H9 (cell line): ENCODE data around the gene ASTN2. TPM values are rescaled to one million over a fixed set of nuclear protein-coding genes. Genes with fewer than 3 reads are reported as not detected.

ENCODE experiments used
- DNase-seq: peaks from one replicate; pipeline ENCODE4 v3.0.0-alpha.2; 2017
- H2AFZ ChIP-seq: one replicate; pipeline ENCODE4 v1.6.1; 2013; ENCODE audit warnings: mild to moderate bottlenecking, low read length, control low read depth, moderate library complexity
- H2AK5ac ChIP-seq: 2 replicates; pipeline ENCODE4 v1.6.1; 2013; ENCODE audit warnings: low read length, control low read depth, mixed read lengths; ENCODE audit not compliant: insufficient read length
- H2BK120ac ChIP-seq: one replicate; pipeline ENCODE4 v1.6.1; 2013; ENCODE audit warnings: low read depth, mild to moderate bottlenecking, low read length, control low read depth, inconsistent platforms; ENCODE audit not compliant: poor library complexity, severe bottlenecking
- H2BK12ac ChIP-seq: 2 replicates; pipeline ENCODE4 v1.6.1; 2013; ENCODE audit warnings: low read length, control low read depth, mixed read lengths, low read depth; ENCODE audit not compliant: insufficient read length
- H2BK15ac ChIP-seq: 2 replicates; pipeline ENCODE4 v1.6.1; 2013; ENCODE audit warnings: low read depth, low read length, control low read depth
- H2BK20ac ChIP-seq: one replicate; pipeline ENCODE4 v1.6.1; 2013; ENCODE audit warnings: low read depth, mild to moderate bottlenecking, low read length, control low read depth, inconsistent platforms; ENCODE audit not compliant: poor library complexity, severe bottlenecking
- H2BK5ac ChIP-seq: 2 replicates; pipeline ENCODE4 v1.6.1; 2013; ENCODE audit warnings: low read length, control low read depth, mixed read lengths; ENCODE audit not compliant: insufficient read length
- H3K14ac ChIP-seq: 2 replicates; pipeline ENCODE4 v1.6.1; 2013; ENCODE audit warnings: low read length, control low read depth; ENCODE audit not compliant: insufficient read depth
- H3K18ac ChIP-seq: 2 replicates; pipeline ENCODE4 v1.6.1; 2013; ENCODE audit warnings: low read depth, mild to moderate bottlenecking, mixed read lengths, low read length, control low read depth; ENCODE audit not compliant: insufficient read length
- H3K23ac ChIP-seq: 2 replicates; pipeline ENCODE4 v1.6.1; 2013; ENCODE audit warnings: low read length, control low read depth, mixed read lengths, low read depth; ENCODE audit not compliant: insufficient read length
- H3K23me2 ChIP-seq: 2 replicates; pipeline ENCODE4 v1.6.1; 2013; ENCODE audit warnings: low read depth, mild to moderate bottlenecking, mixed read lengths, low read length, control low read depth; ENCODE audit not compliant: insufficient read length, poor library complexity, severe bottlenecking
- H3K27ac ChIP-seq: 2 replicates; pipeline ENCODE4 v1.5.1; 2013; ENCODE audit warnings: low read length, control low read depth, mixed read lengths, low read depth; ENCODE audit not compliant: insufficient read length
- H3K27me3 ChIP-seq: 2 replicates; pipeline ENCODE4 v1.6.1; 2013; ENCODE audit warnings: low read length, control low read depth, inconsistent platforms; ENCODE audit not compliant: insufficient read depth
- H3K4ac ChIP-seq: 2 replicates; pipeline ENCODE4 v1.6.1; 2013; ENCODE audit warnings: low read depth, mild to moderate bottlenecking, control low read depth, inconsistent platforms, low read length, moderate library complexity
- H3K4me1 ChIP-seq: 2 replicates; pipeline ENCODE4 v1.6.1; 2013; ENCODE audit warnings: low read length, control low read depth, inconsistent platforms; ENCODE audit not compliant: insufficient read depth
- H3K4me2 ChIP-seq: 2 replicates; pipeline ENCODE4 v1.6.1; 2013; ENCODE audit warnings: low read length, control low read depth, mixed read lengths; ENCODE audit not compliant: insufficient read length, insufficient read depth
- H3K56ac ChIP-seq: 2 replicates; pipeline ENCODE4 v1.6.1; 2013; ENCODE audit warnings: low read depth, mild to moderate bottlenecking, mixed read lengths, low read length, control low read depth; ENCODE audit not compliant: insufficient read length
- H3K79me1 ChIP-seq: 2 replicates; pipeline ENCODE4 v1.6.1; 2013; ENCODE audit warnings: low read depth, mild to moderate bottlenecking, moderate library complexity, low read length, control low read depth, inconsistent platforms; ENCODE audit not compliant: insufficient read depth, poor library complexity, severe bottlenecking
- H3K79me2 ChIP-seq: 2 replicates; pipeline ENCODE4 v1.6.1; 2013; ENCODE audit warnings: low read length, control low read depth, inconsistent platforms; ENCODE audit not compliant: insufficient read depth
- H3K9ac ChIP-seq: 2 replicates; pipeline ENCODE4 v1.6.1; 2013; ENCODE audit warnings: low read length, control low read depth, mixed read lengths; ENCODE audit not compliant: insufficient read length; ENCODE audit errors: extremely low read depth
- H3K9me3 ChIP-seq: one replicate; pipeline ENCODE4 v1.6.1; 2013; ENCODE audit warnings: low read depth, low read length, inconsistent platforms; ENCODE audit not compliant: control insufficient read depth
- H3T11ph ChIP-seq: one replicate; pipeline ENCODE4 v1.6.1; 2013; ENCODE audit warnings: mild to moderate bottlenecking, low read length, control low read depth, inconsistent platforms
- H4K20me1 ChIP-seq: one replicate; pipeline ENCODE4 v1.6.1; 2013; ENCODE audit not compliant: control insufficient read depth, insufficient read length, insufficient read depth
- H4K5ac ChIP-seq: 2 replicates; pipeline ENCODE4 v1.6.1; 2013; ENCODE audit warnings: low read depth, mild to moderate bottlenecking, mixed read lengths, low read length, control low read depth; ENCODE audit not compliant: insufficient read length
- H4K8ac ChIP-seq: replicated peaks from 2 replicates; pipeline ENCODE4 v1.6.1; 2013; ENCODE audit warnings: low read length, control low read depth, mixed read lengths, low read depth; ENCODE audit not compliant: insufficient read length
- H4K91ac ChIP-seq: 2 replicates; pipeline ENCODE4 v1.6.1; 2013; ENCODE audit warnings: low read depth, mild to moderate bottlenecking, moderate library complexity, mixed read lengths, low read length, control low read depth; ENCODE audit not compliant: insufficient read length
- H3K27ac Mint-ChIP-seq, 3 experiments: 2 replicates in 2 of 3; 3 replicates in 1 of 3; pipeline ENCODE4 v1.8.0; 2020 to 2021; ENCODE audit warnings: mixed read lengths in 3 of 3, mild to moderate bottlenecking in 1 of 3, moderate library complexity in 1 of 3
- H3K27me3 Mint-ChIP-seq: 2 replicates; pipeline ENCODE4 v1.8.0; 2021; ENCODE audit warnings: low read depth, mild to moderate bottlenecking, moderate library complexity, mixed read lengths
- H3K36me3 Mint-ChIP-seq, 3 experiments: 2 replicates in 2 of 3; 3 replicates in 1 of 3; pipeline ENCODE4 v1.8.0; 2020 to 2021; ENCODE audit warnings: low read depth in 3 of 3, mixed read lengths in 3 of 3; ENCODE audit not compliant: insufficient read depth in 1 of 3
- H3K4me1 Mint-ChIP-seq, 2 experiments: 2 replicates each; pipeline ENCODE4 v1.8.0; 2020; ENCODE audit warnings: mixed read lengths in 2 of 2
- H3K4me3 Mint-ChIP-seq, 2 experiments: 2 replicates in 1 of 2; 3 replicates in 1 of 2; pipeline ENCODE4 v1.8.0; 2020 to 2021; ENCODE audit warnings: mild to moderate bottlenecking in 2 of 2, mixed read lengths in 2 of 2, moderate library complexity in 1 of 2
- H3K9me3 Mint-ChIP-seq, 2 experiments: 2 replicates in 1 of 2; 3 replicates in 1 of 2; pipeline ENCODE4 v1.8.0; 2020; ENCODE audit warnings: mild to moderate bottlenecking in 2 of 2, mixed read lengths in 2 of 2, moderate library complexity in 1 of 2
- CTCF ChIP-seq: fragments of 200-600 bp; sonication (generic); conservative IDR thresholded peaks from 3 replicates; pipeline ENCODE4 v1.8.0; 2021; ENCODE audit warnings: antibody characterized with exemption, mild to moderate bottlenecking
- WGBS: extraction: QIAGEN DNeasy Blood & Tissue Kit; methylation state at CpG from one replicate; pipeline ENCODE4 v1.1.7; 2013; ENCODE audit warnings: missing lambda C conversion rate, low lambda C conversion rate, mixed read lengths; ENCODE audit not compliant: insufficient read length; ENCODE audit errors: extremely low coverage; 5-methylcytosine and 5-hydroxymethylcytosine counted together
- total RNA-seq: library from RNA; stranded (reverse); gene quantifications from 2 replicates; pipeline ENCODE4 v1.2.1, GENCODE V29; 2021

ASTN2 gene
- total RNA-seq, 1 experiment from 2014 or later, result 9.7 TPM

- no peaks in the 10 kb centered on the region for H3K27me3 Mint-ChIP-seq
- no peak for DNase-seq
- no peak overlapping the region for H4K91ac ChIP-seq
- no peaks in the 10 kb centered on the region for H3K23me2 ChIP-seq
- no peak overlapping the region for H3K9ac ChIP-seq
- no peak overlapping the region for H2BK20ac ChIP-seq
- H2BK15ac ChIP-seq, result no peak overlapping the region
- H3K79me2 ChIP-seq, result no peaks in the 10 kb centered on the region
- H2AFZ ChIP-seq, result no peak overlapping the region
- no peak overlapping the region for H3K18ac ChIP-seq
- H3K9me3 ChIP-seq, result no peaks in the 10 kb centered on the region
- H2AK5ac ChIP-seq, result no peak overlapping the region
- no peak overlapping the region for H2BK12ac ChIP-seq
- no peaks in the 10 kb centered on the region for H3K79me1 ChIP-seq
- H3K56ac ChIP-seq, result no peak overlapping the region
- H4K5ac ChIP-seq, result no peak overlapping the region
- no peak overlapping the region for H4K8ac ChIP-seq
- H3K27ac ChIP-seq, result no peak overlapping the region
- no peaks in the 10 kb centered on the region for H3K9me3 Mint-ChIP-seq
- no peak overlapping the region for H3K4ac ChIP-seq
- no peak overlapping the region for H2BK5ac ChIP-seq
- H2BK120ac ChIP-seq, result no peak overlapping the region
- no peak for TF ChIP-seq CTCF
- no peak overlapping the region for H3T11ph ChIP-seq
- peaks cover 15% of the 10 kb centered on the region in 2 experiments for H3K4me1 Mint-ChIP-seq
- H4K20me1 ChIP-seq, result no peaks in the 10 kb centered on the region
- peaks cover 8% of the 10 kb centered on the region for H3K4me1 ChIP-seq
- no peak overlapping the region for H3K27ac Mint-ChIP-seq
- H3K4me3 Mint-ChIP-seq, result no peak overlapping the region
- H3K14ac ChIP-seq, result no peak overlapping the region
- H3K23ac ChIP-seq, result no peak overlapping the region
- H3K27me3 ChIP-seq, result no peaks in the 10 kb centered on the region
- no peak overlapping the region for H3K4me2 ChIP-seq
- H3K36me3 Mint-ChIP-seq, result no peaks in the 10 kb centered on the region
- no CpG with 5 or more reads among the region's 3 CpGs for WGBS
Observed at GRCh38 chr9:116712781-116713180, 702.1 kb downstream of the ASTN2 start.
